ENCODE measurements around the gene ATP5MG. TPM values are rescaled to one million over a fixed set of nuclear protein-coding genes. Genes with fewer than 3 reads are reported as not detected.

The ATP5MG gene
- polyA plus RNA-seq, 1 experiment, result 423 TPM

DNA sequence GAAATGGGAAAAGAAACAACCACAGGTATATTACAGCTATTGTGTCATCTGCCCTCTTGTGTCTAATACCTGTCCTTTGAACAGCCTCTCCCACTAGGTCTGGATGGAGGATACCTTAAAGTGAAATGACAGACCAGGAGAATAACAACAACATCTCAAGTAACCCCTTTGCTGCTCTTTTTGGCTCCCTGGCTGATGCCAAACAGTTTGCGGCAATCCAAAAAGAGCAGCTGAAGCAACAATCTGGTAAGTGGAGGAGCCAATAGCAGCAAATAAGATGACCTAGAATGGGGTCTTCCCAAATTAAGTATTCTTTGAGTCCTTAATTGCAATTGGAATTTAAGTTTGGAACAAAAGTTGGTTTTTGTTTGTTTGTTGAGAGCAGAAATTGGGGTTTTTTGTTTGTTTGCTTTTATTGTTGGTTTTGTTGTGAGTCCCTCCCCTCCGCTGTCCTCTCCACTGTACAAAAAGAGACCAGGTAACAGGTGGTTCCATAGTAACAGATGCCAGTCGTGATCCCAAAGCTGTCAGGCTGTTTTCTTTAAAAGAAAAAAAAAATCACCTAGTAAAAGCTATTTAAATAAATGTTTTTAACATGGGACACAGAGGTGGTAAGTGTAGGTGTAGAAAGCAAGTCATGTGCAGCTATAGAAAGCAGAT is 36.3 kb upstream of the ATP5MG start:
- no peaks in the 10 kb centered on the region for H3K27me3 ChIP-seq (ENCODE audit: control insufficient read depth, insufficient read depth, low read length)
- POLR2A ChIA-PET, result no interaction called here
- H3K4me3 ChIP-seq (ENCODE audit: low read depth, low read length), result no peak overlapping the region
- H3K27ac ChIP-seq (ENCODE audit: low read depth, low read length), result no peak overlapping the region
- no peaks in the 10 kb centered on the region for H3K9me3 ChIP-seq (ENCODE audit: control insufficient read depth, insufficient read depth, low read length)
- CTCF ChIA-PET, result interaction anchor here (0.8 to 0.9 kb wide), 2 partner anchors 12 to 167 kb away, joined by 3 to 4 read pairs; no protein-coding TSS in a partner anchor
- DNase-seq (ENCODE audit: low read depth, low spot score), result no peak
- TF ChIP-seq, protein P1, sequence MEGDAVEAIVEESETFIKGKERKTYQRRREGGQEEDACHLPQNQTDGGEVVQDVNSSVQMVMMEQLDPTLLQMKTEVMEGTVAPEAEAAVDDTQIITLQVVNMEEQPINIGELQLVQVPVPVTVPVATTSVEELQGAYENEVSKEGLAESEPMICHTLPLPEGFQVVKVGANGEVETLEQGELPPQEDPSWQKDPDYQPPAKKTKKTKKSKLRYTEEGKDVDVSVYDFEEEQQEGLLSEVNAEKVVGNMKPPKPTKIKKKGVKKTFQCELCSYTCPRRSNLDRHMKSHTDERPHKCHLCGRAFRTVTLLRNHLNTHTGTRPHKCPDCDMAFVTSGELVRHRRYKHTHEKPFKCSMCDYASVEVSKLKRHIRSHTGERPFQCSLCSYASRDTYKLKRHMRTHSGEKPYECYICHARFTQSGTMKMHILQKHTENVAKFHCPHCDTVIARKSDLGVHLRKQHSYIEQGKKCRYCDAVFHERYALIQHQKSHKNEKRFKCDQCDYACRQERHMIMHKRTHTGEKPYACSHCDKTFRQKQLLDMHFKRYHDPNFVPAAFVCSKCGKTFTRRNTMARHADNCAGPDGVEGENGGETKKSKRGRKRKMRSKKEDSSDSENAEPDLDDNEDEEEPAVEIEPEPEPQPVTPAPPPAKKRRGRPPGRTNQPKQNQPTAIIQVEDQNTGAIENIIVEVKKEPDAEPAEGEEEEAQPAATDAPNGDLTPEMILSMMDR (IDR thresholded peaks at IDR 0.05; ENCODE audit: low read depth, low read length), result no peak

DNA sequence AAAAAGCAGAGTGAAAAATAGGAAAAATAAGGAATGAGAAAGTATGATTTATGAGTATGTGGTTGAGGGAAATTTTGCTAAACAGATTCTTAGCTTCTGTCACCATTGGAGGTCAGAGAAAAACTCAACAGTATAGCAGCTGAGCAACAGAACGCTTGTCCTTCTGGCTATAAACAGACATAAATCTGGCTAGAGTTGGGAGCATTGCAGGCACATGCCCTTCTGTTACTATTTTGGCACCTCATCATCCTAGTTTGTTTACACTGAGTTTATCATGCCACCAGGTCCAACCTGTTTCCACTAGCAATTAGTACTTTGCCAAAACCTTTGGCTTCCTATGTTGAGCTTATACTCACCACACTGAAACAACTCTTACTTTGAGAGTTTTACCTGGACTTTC is 35.1 kb upstream of the ATP5MG start:
- Histone ChIP-seq H3K27me3 (ENCODE audit: control insufficient read depth, insufficient read depth, low read length) (no peaks in the 10 kb centered on the region), H3K4me3 (ENCODE audit: low read depth, low read length) (no peak overlapping the region), H3K27ac (ENCODE audit: low read depth, low read length) (no peak overlapping the region), H3K9me3 (ENCODE audit: control insufficient read depth, insufficient read depth, low read length) (no peaks in the 10 kb centered on the region)
- DNase-seq (ENCODE audit: low read depth, low spot score), result no peak
- TF ChIP-seq, protein P1 (IDR thresholded peaks at IDR 0.05; ENCODE audit: low read depth, low read length), result no peak
- POLR2A ChIA-PET, result no interaction called here
- CTCF ChIA-PET, result no interaction called here

DNA sequence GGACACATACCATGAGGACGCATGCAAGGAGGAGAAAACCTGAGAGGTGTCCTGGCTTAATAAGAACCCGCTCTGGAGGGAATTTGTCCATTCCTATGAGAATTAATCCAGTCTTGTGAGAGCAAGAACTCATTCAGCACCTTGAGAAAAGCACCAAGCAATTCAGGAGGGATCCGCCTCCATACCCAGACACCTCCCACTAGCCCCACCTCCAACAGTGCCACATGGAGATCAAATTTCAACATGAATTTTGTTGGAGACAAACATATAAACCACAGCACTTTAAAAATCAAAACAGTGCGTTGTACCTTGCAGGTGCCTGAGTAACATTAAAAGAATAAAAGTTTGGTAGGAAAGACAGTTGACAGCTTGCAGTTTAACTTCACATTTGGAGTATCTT is 30.6 kb upstream of the ATP5MG start:
- Histone ChIP-seq H3K4me3 (ENCODE audit: low read depth, low read length) (no peak overlapping the region), H3K9me3 (ENCODE audit: control insufficient read depth, insufficient read depth, low read length) (no peaks in the 10 kb centered on the region), H3K27ac (ENCODE audit: low read depth, low read length) (no peak overlapping the region), H3K27me3 (ENCODE audit: control insufficient read depth, insufficient read depth, low read length) (no peaks in the 10 kb centered on the region)
- ChIA-PET CTCF (no interaction called here), POLR2A (no interaction called here)
- DNase-seq (ENCODE audit: low read depth, low spot score), result no peak
- TF ChIP-seq, protein P1 (IDR thresholded peaks at IDR 0.05; ENCODE audit: low read depth, low read length), result no peak

DNA sequence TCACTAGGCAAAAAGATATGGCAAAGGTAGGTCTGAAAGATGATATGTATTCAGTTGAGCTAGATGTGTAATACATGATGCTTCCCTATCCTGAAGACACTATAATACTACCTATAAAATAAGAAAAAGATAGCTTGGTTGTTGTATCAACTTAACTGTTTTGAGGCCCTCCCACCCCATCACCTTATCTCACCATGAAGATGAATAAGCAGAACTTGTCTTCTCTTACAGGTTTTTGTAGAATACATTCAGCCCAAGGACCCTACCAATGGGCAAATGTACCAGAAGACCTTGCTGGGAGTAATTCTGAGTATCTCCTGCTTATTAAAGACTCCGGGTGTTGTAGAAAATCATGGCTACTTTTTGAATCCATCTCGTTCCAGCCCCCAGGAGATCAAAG is 28.1 kb upstream of the ATP5MG start:
- Histone ChIP-seq H3K4me3 (ENCODE audit: low read depth, low read length) (no peak overlapping the region), H3K27ac (ENCODE audit: low read depth, low read length) (no peak overlapping the region), H3K9me3 (ENCODE audit: control insufficient read depth, insufficient read depth, low read length) (no peaks in the 10 kb centered on the region), H3K27me3 (ENCODE audit: control insufficient read depth, insufficient read depth, low read length) (no peaks in the 10 kb centered on the region)
- ChIA-PET POLR2A (no interaction called here), CTCF (interaction anchor here (0.7 kb wide), 1 partner anchor 115 kb away, joined by 4 read pairs; no protein-coding TSS in a partner anchor)
- no peak for DNase-seq (ENCODE audit: low read depth, low spot score)
- TF ChIP-seq, protein P1 (IDR thresholded peaks at IDR 0.05; ENCODE audit: low read depth, low read length), result no peak

DNA sequence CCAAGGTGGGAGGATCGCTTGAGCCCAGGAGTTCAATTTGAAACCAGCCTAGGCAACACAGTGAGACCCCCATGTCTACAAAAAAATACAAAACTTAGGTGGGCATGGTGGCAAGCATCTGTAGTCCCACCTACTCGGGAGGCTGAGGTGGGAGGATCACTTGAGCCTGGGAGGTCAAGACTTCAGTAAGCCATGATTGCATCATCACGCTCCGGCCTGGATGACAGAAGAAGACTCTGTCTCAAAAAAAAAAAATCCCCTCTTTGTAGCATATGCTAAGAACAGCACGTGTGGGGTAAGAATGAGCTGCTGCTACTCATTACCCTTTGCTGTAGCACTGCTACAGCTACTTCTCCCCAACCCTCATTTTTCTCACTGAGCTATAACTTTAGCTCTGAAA is 27.5 kb upstream of the ATP5MG start:
- Histone ChIP-seq H3K27me3 (ENCODE audit: control insufficient read depth, insufficient read depth, low read length) (no peaks in the 10 kb centered on the region), H3K27ac (ENCODE audit: low read depth, low read length) (no peak overlapping the region), H3K4me3 (ENCODE audit: low read depth, low read length) (no peak overlapping the region), H3K9me3 (ENCODE audit: control insufficient read depth, insufficient read depth, low read length) (no peaks in the 10 kb centered on the region)
- no peak for DNase-seq (ENCODE audit: low read depth, low spot score)
- POLR2A ChIA-PET, result no interaction called here
- TF ChIP-seq, protein P1 (IDR thresholded peaks at IDR 0.05; ENCODE audit: low read depth, low read length), result no peak
- CTCF ChIA-PET, result interaction anchor here (0.7 kb wide), 1 partner anchor 114 kb away, joined by 4 read pairs; no protein-coding TSS in a partner anchor

Data from AG04450 (cell line).